NB4 (cell line): ENCODE results near the gene CFAP299.
"Not testable (repeated sequence)": the region's sequence is repeated elsewhere in the genome, so short reads cannot be mapped to it uniquely, and the experiment has no call there.

Source experiments
- DNase-seq: peaks from one replicate; pipeline ENCODE4 v3.0.0; 2010; ENCODE audit warnings: low read depth
- H3K4me3 ChIP-seq: one replicate; pipeline ENCODE4 v1.5.1; 2011; ENCODE audit warnings: mild to moderate bottlenecking, low read depth, low read length, moderate library complexity
- MYC ChIP-seq: IDR thresholded peaks from 2 replicates; pipeline ENCODE4 v1.6.1; 2011; ENCODE audit warnings: low read depth, low read length
- POLR2A ChIP-seq: IDR thresholded peaks from 2 replicates; pipeline ENCODE4 v1.6.1; 2011; ENCODE audit warnings: mild to moderate bottlenecking; ENCODE audit not compliant: insufficient read length; ENCODE audit errors: extremely low read depth
- TF ChIP-seq, protein P1 (sequence below): IDR thresholded peaks from 2 replicates; pipeline ENCODE4 v1.6.1; 2011; ENCODE audit warnings: low read depth, low read length
- TF ChIP-seq, protein P2 (sequence below): IDR thresholded peaks from one replicate; pipeline ENCODE4 v1.5.1; 2012; ENCODE audit warnings: low read depth, low read length

CFAP299 gene

DNA sequence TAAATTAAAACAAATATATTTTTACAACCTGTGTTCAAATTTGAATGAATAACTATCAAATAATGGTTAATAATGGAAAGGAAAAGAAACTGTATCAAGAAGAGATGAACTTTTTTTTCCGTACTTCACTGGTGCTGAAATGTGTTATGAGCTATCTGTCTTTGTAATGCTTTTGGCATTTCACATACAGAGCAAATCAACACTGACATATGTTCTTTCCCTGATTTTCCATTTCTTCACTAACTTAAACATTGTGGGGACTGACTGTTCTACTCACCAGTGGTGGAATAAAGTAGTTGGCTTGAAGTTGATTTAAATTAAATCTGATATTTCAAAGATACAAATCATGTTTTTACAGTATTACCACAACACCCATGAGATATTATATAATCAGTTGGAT, 390.9 kb downstream of the CFAP299 start:
- no peak overlapping the region for H3K4me3 ChIP-seq
- no peak for DNase-seq
- TF ChIP-seq, protein P1, sequence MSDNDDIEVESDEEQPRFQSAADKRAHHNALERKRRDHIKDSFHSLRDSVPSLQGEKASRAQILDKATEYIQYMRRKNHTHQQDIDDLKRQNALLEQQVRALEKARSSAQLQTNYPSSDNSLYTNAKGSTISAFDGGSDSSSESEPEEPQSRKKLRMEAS: no peak
- no peak for TF ChIP-seq MYC
- TF ChIP-seq, protein P2, sequence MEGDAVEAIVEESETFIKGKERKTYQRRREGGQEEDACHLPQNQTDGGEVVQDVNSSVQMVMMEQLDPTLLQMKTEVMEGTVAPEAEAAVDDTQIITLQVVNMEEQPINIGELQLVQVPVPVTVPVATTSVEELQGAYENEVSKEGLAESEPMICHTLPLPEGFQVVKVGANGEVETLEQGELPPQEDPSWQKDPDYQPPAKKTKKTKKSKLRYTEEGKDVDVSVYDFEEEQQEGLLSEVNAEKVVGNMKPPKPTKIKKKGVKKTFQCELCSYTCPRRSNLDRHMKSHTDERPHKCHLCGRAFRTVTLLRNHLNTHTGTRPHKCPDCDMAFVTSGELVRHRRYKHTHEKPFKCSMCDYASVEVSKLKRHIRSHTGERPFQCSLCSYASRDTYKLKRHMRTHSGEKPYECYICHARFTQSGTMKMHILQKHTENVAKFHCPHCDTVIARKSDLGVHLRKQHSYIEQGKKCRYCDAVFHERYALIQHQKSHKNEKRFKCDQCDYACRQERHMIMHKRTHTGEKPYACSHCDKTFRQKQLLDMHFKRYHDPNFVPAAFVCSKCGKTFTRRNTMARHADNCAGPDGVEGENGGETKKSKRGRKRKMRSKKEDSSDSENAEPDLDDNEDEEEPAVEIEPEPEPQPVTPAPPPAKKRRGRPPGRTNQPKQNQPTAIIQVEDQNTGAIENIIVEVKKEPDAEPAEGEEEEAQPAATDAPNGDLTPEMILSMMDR: no peak

DNA sequence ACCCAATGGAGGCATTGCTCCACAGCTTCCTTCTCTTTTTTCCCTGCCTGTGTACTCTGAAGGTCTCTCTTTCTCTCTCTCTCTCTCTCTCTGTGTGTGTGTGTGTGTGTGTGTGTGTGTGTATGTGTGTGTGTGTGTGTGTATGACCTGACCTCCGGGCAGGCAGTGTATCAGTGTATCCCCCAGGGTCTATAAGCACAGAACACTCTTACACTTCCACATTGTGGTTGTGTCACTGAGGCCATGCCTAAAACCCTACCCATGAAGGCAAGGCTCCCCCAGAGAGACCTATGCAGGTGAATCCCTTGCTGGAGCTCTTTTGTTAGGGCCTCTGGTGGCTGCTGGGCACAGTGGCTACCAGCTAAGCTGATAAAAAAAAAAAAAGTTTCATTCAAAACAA, 394.6 kb downstream of the CFAP299 start:
- no peak for TF ChIP-seq MYC
- no peak overlapping the region for H3K4me3 ChIP-seq
- DNase-seq: no peak

DNA sequence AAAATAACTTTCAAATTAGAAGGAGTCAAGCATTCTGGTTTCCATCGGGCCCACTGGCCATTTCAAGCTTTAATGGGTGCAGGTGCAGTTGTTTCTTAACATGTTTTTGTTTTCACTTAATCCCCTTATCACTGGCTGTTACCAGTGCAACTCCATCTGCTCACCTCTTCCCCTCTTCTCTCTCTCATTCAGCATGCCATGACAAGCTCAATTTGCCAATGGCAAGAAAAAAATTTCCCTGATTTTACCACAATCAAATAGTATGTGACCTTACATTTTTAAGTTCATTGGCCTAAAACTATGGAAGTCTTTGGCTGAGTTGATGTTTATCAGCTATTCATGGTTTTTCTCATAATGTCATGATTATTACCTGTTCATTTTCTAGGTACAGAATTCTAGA, 395.9 kb downstream of the CFAP299 start:
- no peak for DNase-seq
- TF ChIP-seq, protein P1: no peak
- TF ChIP-seq, protein P2: no peak
- TF ChIP-seq MYC (no peak), POLR2A (no peak)
- H3K4me3 ChIP-seq: no peak overlapping the region

DNA sequence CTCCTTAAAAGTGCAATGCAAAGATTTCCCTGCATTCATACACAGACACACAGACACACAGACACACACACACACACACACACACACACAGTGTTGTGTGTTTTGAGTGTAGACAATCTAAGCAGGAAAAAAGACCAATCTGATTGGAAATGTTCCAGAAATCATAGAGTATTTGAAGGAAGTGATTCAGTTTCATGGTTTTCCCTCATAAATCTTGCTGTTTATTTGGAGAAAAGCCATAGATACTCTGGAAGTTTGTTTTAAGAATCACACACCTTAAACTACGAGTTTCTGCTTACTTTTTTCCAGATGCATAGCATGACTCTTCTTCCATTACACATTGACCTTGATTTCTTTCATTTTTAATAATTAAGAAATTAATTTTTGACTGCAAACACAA, 396.5 kb downstream of the CFAP299 start:
- H3K4me3 ChIP-seq: no peak overlapping the region
- no peak for DNase-seq
- TF ChIP-seq MYC: no peak
- TF ChIP-seq, protein P1: no peak
- TF ChIP-seq, protein P2: no peak
- no peak for TF ChIP-seq POLR2A

DNA sequence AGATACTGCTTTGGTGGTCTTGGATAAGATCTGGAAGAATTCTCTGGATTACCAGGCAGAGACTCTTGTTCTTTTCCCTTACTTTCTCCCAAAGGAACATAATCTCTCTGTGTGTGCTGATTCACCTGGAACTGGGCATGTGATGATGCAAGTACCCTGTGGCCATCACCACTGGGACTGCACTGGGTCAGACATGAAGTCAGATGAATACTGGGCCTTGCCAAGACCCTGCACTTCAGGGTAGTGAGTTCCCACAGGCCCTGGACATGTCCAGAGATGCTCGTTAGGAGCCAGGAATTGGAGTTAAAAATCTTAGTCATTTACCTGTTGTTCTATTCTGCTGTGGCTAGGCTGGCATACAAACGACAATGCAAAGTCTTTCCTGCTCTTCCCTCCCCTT, 404.8 kb downstream of the CFAP299 start:
- TF ChIP-seq MYC (no peak), POLR2A (no peak)
- TF ChIP-seq, protein P2: no peak
- TF ChIP-seq, protein P1: no peak
- no peak for DNase-seq
- H3K4me3 ChIP-seq: no peak overlapping the region

DNA sequence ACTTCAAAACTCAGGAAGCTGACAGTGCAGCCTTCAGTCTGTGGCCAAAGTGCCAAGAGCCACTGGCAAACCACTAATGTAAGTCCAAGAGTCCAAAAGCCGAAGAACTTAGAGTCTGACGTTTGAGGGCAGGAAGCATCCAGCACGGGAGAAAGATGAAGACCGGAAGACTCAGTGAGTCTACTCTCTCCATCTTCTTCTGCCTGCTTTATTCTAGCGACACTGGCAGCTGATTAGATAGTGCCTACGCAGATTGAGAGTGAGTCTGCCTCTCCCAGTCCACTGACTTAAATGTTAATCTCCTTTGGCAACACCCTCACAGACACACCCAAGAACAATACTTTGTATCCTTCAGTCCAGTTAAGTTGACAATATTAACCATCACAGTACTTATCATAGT, 414.0 kb downstream of the CFAP299 start:
- H3K4me3 ChIP-seq, DNase-seq: not testable (repeated sequence)

DNA sequence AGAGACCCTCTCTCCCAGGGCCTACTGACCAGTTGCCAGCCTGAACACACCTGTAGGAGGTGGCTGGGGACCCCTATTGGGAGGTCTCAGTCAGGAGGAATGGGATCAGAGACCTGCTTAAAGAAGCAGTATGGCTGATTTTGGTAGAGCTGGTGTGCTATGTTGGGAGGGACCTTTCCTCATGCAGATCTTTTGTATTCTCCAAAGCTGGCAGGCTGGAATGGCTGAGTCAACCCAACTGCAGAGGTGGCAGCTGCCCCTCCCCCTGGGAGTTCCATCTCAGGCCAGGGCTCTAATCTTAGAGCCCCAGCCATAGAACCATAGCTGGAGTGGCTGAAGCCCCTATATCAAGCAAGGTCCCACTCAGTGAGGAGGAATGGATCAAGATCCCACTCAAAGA, 415.7 kb downstream of the CFAP299 start:
- no peak for TF ChIP-seq POLR2A
- TF ChIP-seq, protein P1: no peak
- no peak for TF ChIP-seq MYC
- TF ChIP-seq, protein P2: no peak
- H3K4me3 ChIP-seq: no peak overlapping the region
- no peak for DNase-seq
